SK-N-SH (cell line): ENCODE measurements around the gene USP17L11. TPM values are rescaled to one million over a fixed set of nuclear protein-coding genes. Genes with fewer than 3 reads are reported as not detected.
"Not testable (repeated sequence)": the region's sequence is repeated elsewhere in the genome, so short reads cannot be mapped to it uniquely, and the experiment has no call there.

Experiments used
- CTCF ChIA-PET: fragments of 300-600, 350-600 bp; formaldehyde crosslinking; extraction: SDS; loops from one replicate; lab custom pipeline; 2021; lab: Yijun Ruan, JAX
- POLR2A ChIA-PET: fragments of 350-600 bp; sonication (Branson Sonifier 250); formaldehyde crosslinking; extraction: SDS; loops from one replicate; lab custom pipeline; 2020; ENCODE audit warnings: antibody characterized with exemption, inconsistent platforms; lab: Yijun Ruan, JAX
- DNase-seq: peaks from one replicate; pipeline ENCODE4 v3.0.0; 2012
- H2AFZ ChIP-seq: fragments of 200-600 bp; sonication (generic); 2 replicates; pipeline ENCODE4 v1.8.1; 2016; ENCODE audit warnings: antibody characterized with exemption, mild to moderate bottlenecking, low read depth
- H3F3A ChIP-seq: fragments of 200-600 bp; sonication (generic); replicated peaks from 2 replicates; pipeline ENCODE3; 2016; ENCODE audit warnings: antibody characterized with exemption, mild to moderate bottlenecking; ENCODE audit not compliant: insufficient read depth
- H3K27ac ChIP-seq, 2 experiments: fragments of 200-500 bp in 1 of 2; fragments of 200-600 bp in 1 of 2; sonication (Bioruptor generic) in 1 of 2; sonication (generic), shearing (Covaris generic) in 1 of 2; 2 replicates each; pipeline versions ENCODE4 v1.5.1 to v1.6.1; 2014 to 2016; ENCODE audit warnings: low read depth in 2 of 2, inconsistent platforms in 1 of 2, low read length in 1 of 2, mild to moderate bottlenecking in 1 of 2, mixed read lengths in 1 of 2
- H3K27me3 ChIP-seq: fragments of 200-600 bp; sonication (generic), shearing (Covaris generic); 2 replicates; pipeline ENCODE4 v1.6.1; 2016; ENCODE audit warnings: mixed run types; ENCODE audit not compliant: insufficient read depth
- H3K36me3 ChIP-seq, 2 experiments: fragments of 200-500 bp in 1 of 2; fragments of 200-600 bp in 1 of 2; sonication (Bioruptor generic) in 1 of 2; sonication (generic) in 1 of 2; replicated peaks in 1 of 2; 2 replicates each; pipeline versions ENCODE3 to v1.5.1; 2014 to 2016; ENCODE audit warnings: low read length in 1 of 2, mild to moderate bottlenecking in 1 of 2; ENCODE audit not compliant: insufficient read depth in 2 of 2, control insufficient read depth in 1 of 2
- H3K4me1 ChIP-seq, 2 experiments: fragments of 200-500 bp in 1 of 2; fragments of 200-600 bp in 1 of 2; sonication (Bioruptor generic) in 1 of 2; sonication (generic), shearing (Covaris generic) in 1 of 2; 2 replicates each; pipeline versions ENCODE4 v1.5.1 to v1.6.1; 2014 to 2016; ENCODE audit warnings: low read depth in 1 of 2, low read length in 1 of 2, mixed run types in 1 of 2; ENCODE audit not compliant: insufficient read depth in 2 of 2, control insufficient read depth in 1 of 2
- H3K4me2 ChIP-seq: fragments of 200-600 bp; sonication (generic), shearing (Covaris generic); 2 replicates; pipeline ENCODE4 v1.6.1; 2017; ENCODE audit warnings: mixed run types
- H3K4me3 ChIP-seq, 2 experiments: fragments of 200-500 bp in 1 of 2; fragments of 200-600 bp in 1 of 2; sonication (Bioruptor generic) in 1 of 2; sonication (generic), shearing (Covaris generic) in 1 of 2; 2 replicates each; pipeline versions ENCODE4 v1.5.1 to v1.8.1; 2014 to 2016; ENCODE audit warnings: low read depth in 2 of 2, inconsistent platforms in 1 of 2, low read length in 1 of 2, mild to moderate bottlenecking in 1 of 2, mixed read lengths in 1 of 2, moderate library complexity in 1 of 2
- H3K79me2 ChIP-seq: fragments of 200-600 bp; sonication (generic); 2 replicates; pipeline ENCODE4 v1.8.1; 2017; ENCODE audit warnings: mild to moderate bottlenecking; ENCODE audit not compliant: insufficient read depth
- H3K9ac ChIP-seq: fragments of 200-600 bp; sonication (generic); 2 replicates; pipeline ENCODE4 v1.6.1; 2017; ENCODE audit warnings: mixed run types
- H3K9me2 ChIP-seq: fragments of 200-600 bp; sonication (generic); 2 replicates; pipeline ENCODE4 v1.6.1; 2017; ENCODE audit warnings: mixed run types
- H3K9me3 ChIP-seq: fragments of 200-600 bp; sonication (generic); 2 replicates; pipeline ENCODE4 v1.6.1; 2017; ENCODE audit warnings: mixed run types, mild to moderate bottlenecking, moderate library complexity
- H4K20me1 ChIP-seq: fragments of 200-600 bp; sonication (generic); 2 replicates; pipeline ENCODE4 v1.6.1; 2017; ENCODE audit warnings: mild to moderate bottlenecking, mixed run types; ENCODE audit not compliant: insufficient read depth
- WGBS: methylation state at CpG from one replicate; pipeline ENCODE4 v1.1.6; 2017; ENCODE audit warnings: low lambda C conversion rate; 5-methylcytosine and 5-hydroxymethylcytosine counted together
- polyA plus RNA-seq, 3 experiments: library from polyadenylated mRNA; depleted of rRNA; stranded (reverse); fragments of >200 nt; gene quantifications; 2 replicates each; pipeline ENCODE4 v1.2.3, GENCODE V29; 2012

USP17L11 gene
- polyA plus RNA-seq, 1 of the 3 experiments (the other 2 are of a cell fraction) = not detected

DNA sequence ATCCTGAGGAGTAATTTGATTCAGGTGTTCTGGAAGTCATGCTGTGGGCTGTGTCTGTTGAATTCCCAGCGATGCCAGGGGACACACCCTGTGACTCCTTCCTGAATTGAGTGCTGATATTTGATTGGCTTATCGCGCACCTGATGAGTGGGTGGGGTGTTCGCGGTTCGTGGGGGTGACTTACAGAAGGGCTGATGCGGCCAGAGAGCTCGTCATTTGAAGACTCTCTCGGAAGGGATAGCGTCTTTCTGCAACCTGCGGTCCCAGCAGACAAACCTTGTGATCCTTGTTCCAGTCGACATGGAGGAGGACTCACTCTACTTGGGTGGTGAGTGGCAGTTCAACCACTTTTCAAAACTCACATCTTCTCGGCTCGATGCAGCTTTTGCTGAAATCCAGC, 9.4 kb downstream of the USP17L11 start, which contains the start of gene USP17L13:
USP17L13 (plus strand) TSS at position 301 of the 400 bp plus-strand sequence; CDS start at position 301, 0 bp downstream.
- not testable (repeated sequence) for H3K27ac ChIP-seq

DNA sequence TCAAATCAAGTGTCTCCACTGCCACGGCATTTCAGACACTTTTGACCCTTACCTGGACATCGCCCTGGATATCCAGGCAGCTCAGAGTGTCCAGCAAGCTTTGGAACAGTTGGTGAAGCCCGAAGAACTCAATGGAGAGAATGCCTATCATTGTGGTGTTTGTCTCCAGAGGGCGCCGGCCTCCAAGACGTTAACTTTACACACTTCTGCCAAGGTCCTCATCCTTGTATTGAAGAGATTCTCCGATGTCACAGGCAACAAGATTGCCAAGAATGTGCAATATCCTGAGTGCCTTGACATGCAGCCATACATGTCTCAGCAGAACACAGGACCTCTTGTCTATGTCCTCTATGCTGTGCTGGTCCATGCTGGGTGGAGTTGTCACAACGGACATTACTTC, 15.0 kb downstream of the USP17L11 start:
- H3K4me1 ChIP-seq, H3K9me3 ChIP-seq, H3F3A ChIP-seq, H2AFZ ChIP-seq, H3K9me2 ChIP-seq, H3K36me3 ChIP-seq, CTCF ChIA-PET, H4K20me1 ChIP-seq, H3K4me3 ChIP-seq, H3K9ac ChIP-seq, H3K79me2 ChIP-seq, H3K27ac ChIP-seq, H3K27me3 ChIP-seq, POLR2A ChIA-PET, DNase-seq, H3K4me2 ChIP-seq: not testable (repeated sequence)
- 4% methylated on average over 5 of the region's 8 CpGs for WGBS

More for the DNA sequence above, 9.4 kb downstream of the USP17L11 start, which contains the start of gene USP17L13:
- H3K9me3 ChIP-seq, H4K20me1 ChIP-seq, H3K9me2 ChIP-seq, H3F3A ChIP-seq, H3K4me3 ChIP-seq, H3K27me3 ChIP-seq, DNase-seq, POLR2A ChIA-PET, H3K9ac ChIP-seq, CTCF ChIA-PET, H3K79me2 ChIP-seq, H2AFZ ChIP-seq, H3K36me3 ChIP-seq, H3K4me1 ChIP-seq, H3K4me2 ChIP-seq: not testable (repeated sequence)
- WGBS = no CpG with 5 or more reads among the region's 14 CpGs

DNA sequence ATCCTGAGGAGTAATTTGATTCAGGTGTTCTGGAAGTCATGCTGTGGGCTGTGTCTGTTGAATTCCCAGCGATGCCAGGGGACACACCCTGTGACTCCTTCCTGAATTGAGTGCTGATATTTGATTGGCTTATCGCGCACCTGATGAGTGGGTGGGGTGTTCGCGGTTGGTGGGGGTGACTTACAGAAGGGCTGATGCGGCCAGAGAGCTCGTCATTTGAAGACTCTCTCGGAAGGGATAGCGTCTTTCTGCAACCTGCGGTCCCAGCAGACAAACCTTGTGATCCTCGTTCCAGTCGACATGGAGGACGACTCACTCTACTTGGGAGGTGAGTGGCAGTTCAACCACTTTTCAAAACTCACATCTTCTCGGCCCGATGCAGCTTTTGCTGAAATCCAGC, 18.9 kb downstream of the USP17L11 start, which contains the start of gene USP17L15:
USP17L15 (plus strand) TSS at position 301 of the 400 bp plus-strand sequence; CDS start at position 301, 0 bp downstream.
- H3K9ac ChIP-seq, H3K27ac ChIP-seq, DNase-seq, H3F3A ChIP-seq, CTCF ChIA-PET, H3K9me2 ChIP-seq, H2AFZ ChIP-seq, H3K9me3 ChIP-seq, H3K36me3 ChIP-seq, H3K4me1 ChIP-seq, H3K79me2 ChIP-seq, H4K20me1 ChIP-seq, H3K27me3 ChIP-seq, H3K4me2 ChIP-seq, POLR2A ChIA-PET, H3K4me3 ChIP-seq: not testable (repeated sequence)
- WGBS = no CpG with 5 or more reads among the region's 15 CpGs

DNA sequence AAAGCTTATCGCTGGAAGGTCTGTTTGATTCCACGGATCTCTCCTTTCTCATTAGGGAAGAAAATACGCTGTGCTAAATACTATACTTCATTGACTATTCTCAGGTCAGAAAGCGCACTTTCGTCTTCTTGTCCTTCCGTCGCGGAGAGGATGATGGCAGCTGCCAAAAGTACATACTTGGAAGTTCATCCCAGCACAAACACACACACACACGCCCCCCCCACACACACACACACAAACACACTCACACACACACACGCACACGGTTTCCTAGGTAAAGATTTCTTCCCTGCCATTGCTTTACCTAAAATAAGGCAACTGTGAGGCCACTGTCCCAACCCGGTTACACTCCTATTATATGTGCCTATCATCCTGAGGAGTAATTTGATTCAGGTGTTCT, 23.3 kb downstream of the USP17L11 start:
- H3K27ac ChIP-seq, H3K9me2 ChIP-seq, H2AFZ ChIP-seq, H3F3A ChIP-seq, H4K20me1 ChIP-seq, POLR2A ChIA-PET, H3K79me2 ChIP-seq, H3K4me3 ChIP-seq, DNase-seq, H3K4me1 ChIP-seq, H3K36me3 ChIP-seq, H3K27me3 ChIP-seq, CTCF ChIA-PET, H3K9ac ChIP-seq, H3K4me2 ChIP-seq, H3K9me3 ChIP-seq: not testable (repeated sequence)
- WGBS = 5% methylated on average over 3 of the region's 12 CpGs

GRCh38 chr4:9243579-9243978, 28.4 kb downstream of the USP17L11 start, which contains the start of gene USP17L17:
USP17L17 (plus strand) TSS chr4:9243879; CDS start chr4:9243879, 0 bp downstream.
- H3K9me2 ChIP-seq, H3K4me1 ChIP-seq, H3K4me2 ChIP-seq, H3K27ac ChIP-seq, H3F3A ChIP-seq, H2AFZ ChIP-seq, H3K4me3 ChIP-seq, H3K27me3 ChIP-seq, H3K9ac ChIP-seq, POLR2A ChIA-PET, H3K79me2 ChIP-seq, H3K36me3 ChIP-seq, H3K9me3 ChIP-seq, CTCF ChIA-PET, DNase-seq, H4K20me1 ChIP-seq: not testable (repeated sequence)
- 24% methylated on average over 12 of the region's 14 CpGs for WGBS

DNA sequence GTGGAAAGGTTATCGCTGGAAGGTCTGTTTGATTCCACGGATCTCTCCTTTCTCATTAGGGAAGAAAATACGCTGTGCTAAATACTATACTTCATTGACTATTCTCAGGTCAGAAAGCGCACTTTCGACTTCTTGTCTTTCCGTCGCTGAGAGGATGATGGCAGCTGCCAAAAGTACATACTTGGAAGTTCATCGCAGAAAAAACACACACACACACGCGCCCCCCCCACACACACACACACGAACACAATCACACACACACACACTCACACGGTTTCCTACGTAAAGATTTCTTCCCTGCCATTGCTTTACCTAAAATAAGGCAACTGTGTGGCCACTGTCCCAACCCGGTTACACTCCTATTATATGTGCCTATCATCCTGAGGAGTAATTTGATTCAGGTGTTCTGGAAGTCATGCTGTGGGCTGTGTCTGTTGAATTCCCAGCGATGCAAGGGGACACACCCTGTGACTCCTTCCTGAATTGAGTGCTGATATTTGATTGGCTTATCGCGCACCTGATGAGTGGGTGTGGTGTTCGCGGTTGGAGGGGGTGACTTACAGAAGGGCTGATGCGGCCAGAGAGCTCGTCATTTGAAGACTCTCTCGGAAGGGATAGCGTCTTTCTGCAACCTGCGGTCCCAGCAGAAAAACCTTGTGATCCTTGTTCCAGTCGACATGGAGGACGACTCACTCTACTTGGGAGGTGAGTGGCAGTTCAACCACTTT, 32.9 kb downstream of the USP17L11 start, which contains the start of gene USP17L18:
USP17L18 (plus strand) TSS at position 678 of the 728 bp plus-strand sequence; CDS start at position 678, 0 bp downstream.
- H3K27me3 ChIP-seq, CTCF ChIA-PET, H3F3A ChIP-seq: not testable (repeated sequence)

More for the DNA sequence above, 32.9 kb downstream of the USP17L11 start, which contains the start of gene USP17L18:
- H2AFZ ChIP-seq, H3K4me3 ChIP-seq, H3K27ac ChIP-seq, POLR2A ChIA-PET, DNase-seq, H3K79me2 ChIP-seq, H3K4me1 ChIP-seq, H4K20me1 ChIP-seq, H3K4me2 ChIP-seq, H3K36me3 ChIP-seq, H3K9me3 ChIP-seq, H3K9ac ChIP-seq, H3K9me2 ChIP-seq: not testable (repeated sequence)
- WGBS = 26% methylated on average over 16 of the region's 26 CpGs
